HL-60 (cell line): ENCODE results near the gene UBFD1.

Experiments
- CTCF ChIP-seq: IDR thresholded peaks from one replicate; pipeline ENCODE4 v1.5.1; 2011; ENCODE audit warnings: low read length, control low read depth, inconsistent platforms; ENCODE audit not compliant: insufficient read depth
- GABPA ChIP-seq: IDR thresholded peaks from 2 replicates; pipeline ENCODE4 v1.6.1; 2012; ENCODE audit warnings: low read depth
- POLR2AphosphoS5 ChIP-seq: IDR thresholded peaks from 2 replicates; pipeline ENCODE4 v1.6.1; 2012; ENCODE audit warnings: low read depth
- REST ChIP-seq: IDR thresholded peaks from 2 replicates; pipeline ENCODE4 v1.6.1; 2012; ENCODE audit warnings: low read depth; ENCODE audit not compliant: insufficient replicate concordance
- SPI1 ChIP-seq: IDR thresholded peaks from 2 replicates; pipeline ENCODE4 v1.6.1; 2012; ENCODE audit warnings: low read depth, mild to moderate bottlenecking, borderline replicate concordance

GRCh38 chr16:23561586-23561985 is 4.1 kb downstream of the UBFD1 start:
- TF ChIP-seq CTCF (no peak), GABPA (no peak), POLR2AphosphoS5 (no peak), REST (no peak), SPI1 (no peak)
